SK-N-MC (cell line): ENCODE results near the gene GCSAM.

Source experiments
- DNase-seq: peaks from one replicate; pipeline ENCODE4 v3.0.0-alpha.2; 2011; ENCODE audit warnings: low read depth, low spot score
- H3K27ac ChIP-seq: fragments of 200-600 bp; sonication (generic); 2 replicates; pipeline ENCODE4 v1.5.1; 2016; ENCODE audit warnings: mixed run types
- H3K36me3 ChIP-seq: fragments of 200-600 bp; sonication (generic); 2 replicates; pipeline ENCODE4 v1.6.1; 2017; ENCODE audit warnings: antibody characterized with exemption, low read length, mixed read lengths; ENCODE audit not compliant: insufficient read depth
- H3K4me3 ChIP-seq: fragments of 200-600 bp; sonication (generic); 2 replicates; pipeline ENCODE4 v1.5.1; 2016
- H3K9ac ChIP-seq: fragments of 200-600 bp; sonication (generic); 2 replicates; pipeline ENCODE4 v1.8.0; 2017; ENCODE audit warnings: mixed run types, mixed read lengths; ENCODE audit not compliant: insufficient read length
- H3K9me3 ChIP-seq: fragments of 200-600 bp; sonication (generic); 2 replicates; pipeline ENCODE4 v1.6.1; 2017; ENCODE audit warnings: low read depth, mild to moderate bottlenecking, antibody characterized with exemption, low read length, moderate library complexity, mixed read lengths
- EZH2 ChIP-seq: fragments of 200-600 bp; sonication (generic); IDR thresholded peaks from one replicate; pipeline ENCODE4 v1.6.1; 2017; ENCODE audit warnings: antibody characterized with exemption
- FOXP2 ChIP-seq: optimal IDR thresholded peaks from 2 replicates; pipeline ENCODE3; 2011; ENCODE audit warnings: mild to moderate bottlenecking, moderate library complexity; ENCODE audit not compliant: insufficient read depth; ENCODE audit errors: extremely low read length, control extremely low read depth
- POLR2AphosphoS5 ChIP-seq: IDR thresholded peaks from 2 replicates; pipeline ENCODE4 v1.6.1; 2012; ENCODE audit warnings: mild to moderate bottlenecking, low read depth, low read length, borderline replicate concordance

Gene GCSAM

GRCh38 chr3:112141293-112141692 is 8.2 kb upstream of the GCSAM start:
- Histone ChIP-seq H3K27ac (no peak overlapping the region), H3K36me3 (no peaks in the 10 kb centered on the region), H3K4me3 (no peak overlapping the region), H3K9me3 (no peaks in the 10 kb centered on the region), H3K9ac (no peak overlapping the region)
- no peak for TF ChIP-seq EZH2
- TF ChIP-seq FOXP2 = no peak
- DNase-seq = no peak

DNA sequence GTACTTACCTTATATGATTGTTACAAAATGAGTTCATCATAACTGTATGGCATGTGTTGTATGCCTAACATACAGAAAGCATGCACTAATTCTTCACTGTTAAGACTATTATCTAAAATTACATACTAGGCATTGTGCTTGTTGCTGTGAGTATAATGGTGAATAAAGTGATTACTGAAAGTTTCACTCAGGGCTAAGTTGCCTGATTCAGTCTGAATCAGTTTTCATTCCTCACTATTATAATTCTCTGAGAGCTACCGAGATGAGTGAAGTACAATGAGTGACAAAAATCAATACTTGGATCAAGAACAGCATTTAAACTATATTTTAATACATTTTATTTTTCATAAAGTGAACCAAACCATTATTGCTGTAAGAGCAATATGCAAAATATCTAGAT is 7.5 kb upstream of the GCSAM start:
- Histone ChIP-seq H3K36me3 (no peaks in the 10 kb centered on the region), H3K9ac (no peak overlapping the region), H3K4me3 (no peak overlapping the region), H3K9me3 (no peaks in the 10 kb centered on the region), H3K27ac (no peak overlapping the region)
- TF ChIP-seq EZH2 (no peak), FOXP2 (no peak), POLR2AphosphoS5 (no peak)
- DNase-seq = no peak

DNA sequence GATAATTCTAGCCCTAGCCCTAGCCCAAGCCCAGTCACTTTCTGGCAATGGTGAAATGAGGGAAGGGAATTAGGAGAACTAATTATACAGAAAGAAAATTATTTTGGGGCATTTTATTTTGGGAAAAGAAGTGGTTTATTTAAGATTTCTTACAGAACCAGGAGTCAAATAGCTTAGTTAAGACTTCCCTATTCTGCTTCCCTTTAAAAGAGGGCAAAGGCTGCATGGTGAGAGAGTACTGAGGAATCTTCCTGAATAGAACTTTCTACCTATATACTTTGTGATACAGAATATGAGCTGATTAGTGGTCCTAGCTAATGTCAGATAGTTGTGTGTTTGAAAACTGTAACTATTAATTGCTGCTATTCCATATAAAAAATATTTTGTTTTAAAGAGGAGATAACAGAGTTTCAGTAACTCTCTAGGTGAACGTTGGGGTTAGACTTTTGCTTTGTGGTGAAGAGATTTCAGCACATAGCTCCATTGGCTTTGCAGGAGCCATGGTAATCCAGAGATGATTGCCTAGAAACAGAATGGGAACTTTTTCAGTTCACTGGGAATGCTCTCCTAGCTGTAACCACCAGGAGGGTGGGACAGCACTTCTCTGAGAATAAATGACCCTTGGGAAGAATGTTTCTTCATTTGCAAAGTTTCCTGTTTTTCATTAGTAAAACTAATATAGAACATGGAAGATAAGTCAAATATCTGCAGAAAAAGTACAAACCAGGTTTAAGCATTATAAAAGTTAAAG is 5.3 kb upstream of the GCSAM start:
- Histone ChIP-seq H3K9me3 (no peaks in the 10 kb centered on the region), H3K9ac (no peak overlapping the region), H3K27ac (no peak overlapping the region), H3K4me3 (no peak overlapping the region), H3K36me3 (no peaks in the 10 kb centered on the region)
- DNase-seq = no peak
- no peak for TF ChIP-seq POLR2AphosphoS5

- DNase-seq = no peak
Observed at GRCh38 chr3:112137781-112138180, 4.7 kb upstream of the GCSAM start.

GRCh38 chr3:112136959-112137693 is 4.1 kb upstream of the GCSAM start:
- Histone ChIP-seq H3K4me3 (no peak overlapping the region), H3K9ac (no peak overlapping the region), H3K9me3 (no peaks in the 10 kb centered on the region), H3K36me3 (no peaks in the 10 kb centered on the region), H3K27ac (no peak overlapping the region)
- no peak for TF ChIP-seq FOXP2
- TF ChIP-seq POLR2AphosphoS5 = no peak
- DNase-seq = no peak

More at GRCh38 chr3:112137781-112138180, 4.7 kb upstream of the GCSAM start:
- no peaks in the 10 kb centered on the region for H3K36me3 ChIP-seq
- H3K4me3 ChIP-seq = no peak overlapping the region
- TF ChIP-seq FOXP2 = no peak
- no peak overlapping the region for H3K9ac ChIP-seq
- no peak overlapping the region for H3K27ac ChIP-seq
- H3K9me3 ChIP-seq = no peaks in the 10 kb centered on the region

DNA sequence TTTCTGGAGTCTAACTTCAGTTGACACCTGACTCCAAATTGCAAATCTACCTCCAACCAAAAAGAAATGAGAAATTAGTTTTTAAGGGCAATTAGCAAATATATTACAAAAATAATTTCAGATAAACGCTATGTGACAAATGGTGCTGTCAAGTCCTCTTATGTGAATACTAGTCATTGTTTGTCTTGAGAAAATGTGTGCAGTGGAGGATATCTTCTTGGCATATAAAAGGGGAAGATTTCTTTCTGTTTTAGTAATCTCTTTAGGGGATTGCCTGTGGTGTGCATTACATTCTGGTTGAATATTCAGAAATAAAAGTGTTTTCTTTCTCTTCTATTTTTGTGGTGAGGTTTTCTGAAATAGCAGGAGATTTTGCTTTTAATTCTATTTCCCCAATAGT is 3.0 kb upstream of the GCSAM start:
- no peak for TF ChIP-seq EZH2
- no peak for TF ChIP-seq POLR2AphosphoS5
- no peak for TF ChIP-seq FOXP2
- DNase-seq = no peak
- Histone ChIP-seq H3K9me3 (no peaks in the 10 kb centered on the region), H3K27ac (no peak overlapping the region), H3K36me3 (no peaks in the 10 kb centered on the region), H3K9ac (no peak overlapping the region), H3K4me3 (no peak overlapping the region)

GRCh38 chr3:112134335-112135124 is 1.5 kb upstream of the GCSAM start:
- Histone ChIP-seq H3K27ac (no peak overlapping the region), H3K4me3 (no peak overlapping the region), H3K9me3 (no peaks in the 10 kb centered on the region), H3K36me3 (no peaks in the 10 kb centered on the region), H3K9ac (no peak overlapping the region)
- DNase-seq = no peak
- TF ChIP-seq EZH2 = no peak
- no peak for TF ChIP-seq POLR2AphosphoS5
- no peak for TF ChIP-seq FOXP2

DNA sequence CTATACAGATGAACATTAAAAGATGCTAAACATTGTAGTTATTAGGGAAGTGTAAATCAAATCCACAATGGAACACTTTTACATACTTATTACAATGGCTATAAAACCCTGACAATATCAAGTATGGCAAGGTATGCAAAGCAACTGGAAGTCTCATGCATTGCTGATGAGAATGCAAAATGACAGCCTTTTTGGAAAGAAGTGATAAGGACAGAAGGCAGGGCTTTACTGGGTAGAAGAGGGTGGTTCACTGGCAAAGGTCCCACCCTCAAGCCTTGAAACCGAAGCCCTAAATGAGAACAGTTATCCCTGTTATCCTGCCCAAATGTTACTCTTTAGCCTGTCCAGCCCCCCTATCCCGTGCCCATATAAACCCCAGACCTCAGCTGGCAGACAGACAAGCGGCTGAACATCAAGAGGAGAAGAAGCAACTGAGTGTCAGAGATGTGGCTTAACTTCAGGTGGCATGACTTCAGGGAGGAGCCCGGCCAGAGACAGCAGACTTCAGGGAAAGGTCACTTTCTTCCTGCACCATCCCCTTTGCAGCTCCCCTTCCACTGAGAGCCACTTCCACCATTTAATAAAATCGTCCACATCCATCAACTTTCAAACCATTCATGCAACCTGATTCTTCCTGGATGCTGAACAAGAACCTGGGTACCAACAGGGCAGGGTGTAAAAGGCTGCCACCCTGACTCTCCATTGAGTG is 732 bp upstream of the GCSAM start:
- TF ChIP-seq EZH2 (no peak), FOXP2 (no peak), POLR2AphosphoS5 (no peak)
- Histone ChIP-seq H3K36me3 (no peaks in the 10 kb centered on the region), H3K9me3 (no peaks in the 10 kb centered on the region), H3K27ac (no peak overlapping the region), H3K4me3 (no peak overlapping the region), H3K9ac (no peak overlapping the region)
- no peak for DNase-seq
